Measurements from ENCODE around the gene MSI2.

MSI2 gene

GRCh38 chr17:57340160-57340981 lies 84.0 kb downstream of the MSI2 start:
- DNase-seq (ENCODE audit: low read depth in 1 of 2, low spot score in 1 of 2): no peak

GRCh38 chr17:57341611-57342540 lies 85.6 kb downstream of the MSI2 start:
- DNase-seq (ENCODE audit: low read depth in 1 of 2, low spot score in 1 of 2): no peak

- no peak for DNase-seq (ENCODE audit: low read depth in 1 of 2, low spot score in 1 of 2)
Observed at GRCh38 chr17:57342963-57343589, 86.8 kb downstream of the MSI2 start.

- DNase-seq (ENCODE audit: low read depth in 1 of 2, low spot score in 1 of 2): no peak
Observed at GRCh38 chr17:57343717-57344116, 87.4 kb downstream of the MSI2 start.

- no peak for DNase-seq (ENCODE audit: low read depth in 1 of 2, low spot score in 1 of 2)
Observed at GRCh38 chr17:57344261-57344660, 87.9 kb downstream of the MSI2 start.

- DNase-seq (ENCODE audit: low read depth in 1 of 2, low spot score in 1 of 2): no peak
Observed at GRCh38 chr17:57349541-57350247, 93.4 kb downstream of the MSI2 start.

- no peak for DNase-seq (ENCODE audit: low read depth in 1 of 2, low spot score in 1 of 2)
Observed at GRCh38 chr17:57350266-57350665, 93.9 kb downstream of the MSI2 start.

- no peak for DNase-seq (ENCODE audit: low read depth in 1 of 2, low spot score in 1 of 2)
Observed at GRCh38 chr17:57352665-57353175, 96.4 kb downstream of the MSI2 start.

- no peak for DNase-seq (ENCODE audit: low read depth in 1 of 2, low spot score in 1 of 2)
Observed at GRCh38 chr17:57354673-57355072, 98.3 kb downstream of the MSI2 start.

- DNase-seq (ENCODE audit: low read depth in 1 of 2, low spot score in 1 of 2): no peak
Observed at GRCh38 chr17:57355090-57355859, 99.0 kb downstream of the MSI2 start.

- no peak for DNase-seq (ENCODE audit: low read depth in 1 of 2, low spot score in 1 of 2)
Observed at GRCh38 chr17:57356153-57356718, 99.9 kb downstream of the MSI2 start.

- no peak for DNase-seq (ENCODE audit: low read depth in 1 of 2, low spot score in 1 of 2)
Observed at GRCh38 chr17:57356719-57357391, 100.5 kb downstream of the MSI2 start.

- DNase-seq (ENCODE audit: low read depth in 1 of 2, low spot score in 1 of 2): no peak
Observed at GRCh38 chr17:57357392-57357784, 101.1 kb downstream of the MSI2 start.

GRCh38 chr17:57357830-57358430 lies 101.6 kb downstream of the MSI2 start:
- no peak for DNase-seq (ENCODE audit: low read depth in 1 of 2, low spot score in 1 of 2)

GRCh38 chr17:57360266-57360665 lies 103.9 kb downstream of the MSI2 start:
- no peak for DNase-seq (ENCODE audit: low read depth in 1 of 2, low spot score in 1 of 2)

- no peak for DNase-seq (ENCODE audit: low read depth in 1 of 2, low spot score in 1 of 2)
Observed at GRCh38 chr17:57362797-57363556, 106.7 kb downstream of the MSI2 start.

GRCh38 chr17:57363580-57363979 lies 107.3 kb downstream of the MSI2 start:
- DNase-seq (ENCODE audit: low read depth in 1 of 2, low spot score in 1 of 2): no peak

Measured in activated CD4-positive, alpha-beta T cell treated with anti-CD3 and anti-CD28 coated beads, Interleukin-2, amount 50 U/mL, for 24 hours (primary cell).